Measurements from ENCODE around the gene STUM. TPM values are rescaled to one million over a fixed set of nuclear protein-coding genes. Genes with fewer than 3 reads are reported as not detected.

Gene STUM
- total and polyA plus RNA-seq, 2 of the 8 experiments (the other 6 are each of a cell fraction or from before 2014, with no cell fraction given) = 0.76 to 1.2 TPM

- no peak overlapping the region for H3K4ac ChIP-seq (replicated peaks; ENCODE audit: insufficient read length, low read depth, low read length)
- H3K4me1 ChIP-seq (replicated peaks in 1 of 4; ENCODE audit: control insufficient read depth in 3 of 4, insufficient read depth in 4 of 4, low read length in 3 of 4) = peaks cover 0 to 7% (median 3%) of the 10 kb centered on the region in 4 experiments; a peak in 5 of 7 replicates
- WGBS, 2 experiments (ENCODE audit: extremely low coverage in 1 of 2, insufficient coverage in 1 of 2, insufficient read length in 1 of 2, insufficient replicate concordance in 2 of 2, low coverage in 1 of 2, low lambda C conversion rate in 2 of 2, missing lambda C conversion rate in 1 of 2) = 91% methylated on average over 17 of the region's 18 CpGs; no CpG with 5 or more reads in 1 of the 2 experiments
- H3K27ac ChIP-seq (ENCODE audit: low read depth, low read length) = no peak overlapping the region
- CTCF ChIA-PET (ENCODE audit: partially characterized antibody) = interaction anchor here (1.4 to 6.1 kb wide), 6 partner anchors 8 to 181 kb away, joined by 3 to 27 read pairs (median 6); no protein-coding TSS in a partner anchor
- no peak overlapping the region for H3K56ac ChIP-seq (replicated peaks; ENCODE audit: insufficient read length, low read depth, low read length)
- no peak overlapping the region for H4K5ac ChIP-seq (ENCODE audit: insufficient read length, low read depth, low read length)
- no peak overlapping the region for H2BK20ac ChIP-seq (ENCODE audit: low read length)
- H3K9ac ChIP-seq (replicated peaks in 1 of 4; ENCODE audit: extremely low read depth in 1 of 4, low read depth in 3 of 4, low read length in 3 of 4) = no peak overlapping the region
- POLR2A ChIA-PET (ENCODE audit: partially characterized antibody) = no interaction called here
- H3K14ac ChIP-seq (ENCODE audit: insufficient read length) = no peak overlapping the region
- TF ChIP-seq FOSL1 (IDR thresholded peaks at IDR 0.05; ENCODE audit: insufficient read depth, low read depth, low read length) (no peak), CHD2 (IDR thresholded peaks at IDR 0.05; ENCODE audit: low read length) (no peak), CEBPB (IDR thresholded peaks at IDR 0.05; ENCODE audit: low read depth, low read length) (no peak), RFX5 (IDR thresholded peaks at IDR 0.05; ENCODE audit: borderline replicate concordance, low read depth, low read length) (no peak), CTBP2 (IDR thresholded peaks at IDR 0.05; ENCODE audit: borderline replicate concordance, insufficient read depth, insufficient read length, low read length) (no peak), RBBP5 (IDR thresholded peaks at IDR 0.05; ENCODE audit: borderline replicate concordance, low read depth, low read length) (no peak)
- H3K4me2 ChIP-seq (ENCODE audit: insufficient read depth in 1 of 2, low read depth in 2 of 2, low read length in 2 of 2) = no peak overlapping the region
- no peak overlapping the region for H2AK5ac ChIP-seq (ENCODE audit: low read depth, low read length)
- no peak overlapping the region for H2BK15ac ChIP-seq (ENCODE audit: low read length)
- H4K8ac ChIP-seq (ENCODE audit: extremely low read depth, insufficient read depth, low read length) = no peak overlapping the region
- no peak overlapping the region for H2BK12ac ChIP-seq (ENCODE audit: low read depth, low read length)
- DNase-seq (ENCODE audit: low read depth in 1 of 2, low spot score in 2 of 2) (no peak), FAIRE-seq (no peak)
- no peak overlapping the region for H2BK5ac ChIP-seq (ENCODE audit: low read depth, low read length)
- no peak overlapping the region for H2BK120ac ChIP-seq (replicated peaks; ENCODE audit: low read depth, low read length)
- no peaks in the 10 kb centered on the region for H3K79me2 ChIP-seq (ENCODE audit: control insufficient read depth in 1 of 2, insufficient read depth in 2 of 2, low read length in 2 of 2)
- no peaks in the 10 kb centered on the region for H3K9me3 ChIP-seq (ENCODE audit: insufficient read depth in 2 of 2, low read depth in 1 of 2, low read length in 1 of 2)
- H3K23ac ChIP-seq (ENCODE audit: insufficient read length) = no peak overlapping the region
- H4K91ac ChIP-seq (replicated peaks; ENCODE audit: insufficient read length, low read length) = no peak overlapping the region
- H4K20me1 ChIP-seq (replicated peaks in 1 of 2; ENCODE audit: control insufficient read depth in 1 of 2, insufficient read depth in 2 of 2, low read length in 2 of 2) = peaks cover 0 to 4% of the 10 kb centered on the region in 2 experiments
- H2AFZ ChIP-seq (ENCODE audit: low read length) = no peak overlapping the region
- H3K27me3 ChIP-seq (replicated peaks in 1 of 4; ENCODE audit: control insufficient read depth in 3 of 4, extremely low read depth in 1 of 4, insufficient read depth in 3 of 4, low read length in 3 of 4) = no peaks in the 10 kb centered on the region; a peak in 1 of 7 replicates
- no peak overlapping the region for H3K18ac ChIP-seq (ENCODE audit: extremely low read depth, low read length)
- no peaks in the 10 kb centered on the region for H3K79me1 ChIP-seq (ENCODE audit: low read depth, low read length)
- no peaks in the 10 kb centered on the region for H3K36me3 ChIP-seq (ENCODE audit: control insufficient read depth in 2 of 4, insufficient read depth in 4 of 4, low read length in 3 of 4)
- no peaks in the 10 kb centered on the region for H3K23me2 ChIP-seq (ENCODE audit: low read depth, low read length)
- no peak overlapping the region for H3K4me3 ChIP-seq (ENCODE audit: extremely low read depth in 1 of 4, insufficient read depth in 2 of 4, low read depth in 3 of 4, low read length in 4 of 4)
These were observed 97.7 kb downstream of the STUM start for GRCh38 chr1:226646026-226646869.

Data from H1 (cell line).